ENCODE data around the gene RGS18.

GRCh38 chr1:192160196-192160595, 1.9 kb downstream of the RGS18 start:
- TF ChIP-seq POLR2A (IDR thresholded peaks at IDR 0.05) (no peak), EP300 (IDR thresholded peaks at IDR 0.05) (no peak)
- TF ChIP-seq, protein P1, sequence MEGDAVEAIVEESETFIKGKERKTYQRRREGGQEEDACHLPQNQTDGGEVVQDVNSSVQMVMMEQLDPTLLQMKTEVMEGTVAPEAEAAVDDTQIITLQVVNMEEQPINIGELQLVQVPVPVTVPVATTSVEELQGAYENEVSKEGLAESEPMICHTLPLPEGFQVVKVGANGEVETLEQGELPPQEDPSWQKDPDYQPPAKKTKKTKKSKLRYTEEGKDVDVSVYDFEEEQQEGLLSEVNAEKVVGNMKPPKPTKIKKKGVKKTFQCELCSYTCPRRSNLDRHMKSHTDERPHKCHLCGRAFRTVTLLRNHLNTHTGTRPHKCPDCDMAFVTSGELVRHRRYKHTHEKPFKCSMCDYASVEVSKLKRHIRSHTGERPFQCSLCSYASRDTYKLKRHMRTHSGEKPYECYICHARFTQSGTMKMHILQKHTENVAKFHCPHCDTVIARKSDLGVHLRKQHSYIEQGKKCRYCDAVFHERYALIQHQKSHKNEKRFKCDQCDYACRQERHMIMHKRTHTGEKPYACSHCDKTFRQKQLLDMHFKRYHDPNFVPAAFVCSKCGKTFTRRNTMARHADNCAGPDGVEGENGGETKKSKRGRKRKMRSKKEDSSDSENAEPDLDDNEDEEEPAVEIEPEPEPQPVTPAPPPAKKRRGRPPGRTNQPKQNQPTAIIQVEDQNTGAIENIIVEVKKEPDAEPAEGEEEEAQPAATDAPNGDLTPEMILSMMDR (IDR thresholded peaks at IDR 0.05), result no peak
